ENCODE measurements around the gene GMDS.

GMDS gene

DNA sequence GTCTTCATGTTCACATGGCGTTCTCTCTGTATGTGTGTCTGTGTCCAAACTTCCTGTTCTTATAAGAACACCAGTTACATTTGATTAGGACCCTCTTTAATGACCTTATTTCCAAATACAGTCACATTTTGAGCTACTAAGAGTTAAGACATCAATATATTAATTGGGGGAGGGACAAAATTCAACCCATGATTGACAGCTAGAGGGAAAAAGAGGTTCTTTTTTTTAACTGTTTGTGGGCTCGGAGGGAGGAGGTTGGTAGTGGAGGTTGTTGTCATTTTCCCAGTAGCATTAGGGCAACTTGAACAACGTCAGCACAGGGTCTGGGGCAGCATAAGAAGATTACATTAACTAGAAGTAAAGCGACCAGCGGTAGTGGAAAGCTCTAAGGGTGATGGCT, 2.3 kb upstream of the GMDS start:
- H3K4me1 ChIP-seq (ENCODE audit: low read depth, poor library complexity, severe bottlenecking), result peaks cover 15% of the 10 kb centered on the region
- H3K4me2 ChIP-seq, result no peak overlapping the region
- TF ChIP-seq, protein P1, sequence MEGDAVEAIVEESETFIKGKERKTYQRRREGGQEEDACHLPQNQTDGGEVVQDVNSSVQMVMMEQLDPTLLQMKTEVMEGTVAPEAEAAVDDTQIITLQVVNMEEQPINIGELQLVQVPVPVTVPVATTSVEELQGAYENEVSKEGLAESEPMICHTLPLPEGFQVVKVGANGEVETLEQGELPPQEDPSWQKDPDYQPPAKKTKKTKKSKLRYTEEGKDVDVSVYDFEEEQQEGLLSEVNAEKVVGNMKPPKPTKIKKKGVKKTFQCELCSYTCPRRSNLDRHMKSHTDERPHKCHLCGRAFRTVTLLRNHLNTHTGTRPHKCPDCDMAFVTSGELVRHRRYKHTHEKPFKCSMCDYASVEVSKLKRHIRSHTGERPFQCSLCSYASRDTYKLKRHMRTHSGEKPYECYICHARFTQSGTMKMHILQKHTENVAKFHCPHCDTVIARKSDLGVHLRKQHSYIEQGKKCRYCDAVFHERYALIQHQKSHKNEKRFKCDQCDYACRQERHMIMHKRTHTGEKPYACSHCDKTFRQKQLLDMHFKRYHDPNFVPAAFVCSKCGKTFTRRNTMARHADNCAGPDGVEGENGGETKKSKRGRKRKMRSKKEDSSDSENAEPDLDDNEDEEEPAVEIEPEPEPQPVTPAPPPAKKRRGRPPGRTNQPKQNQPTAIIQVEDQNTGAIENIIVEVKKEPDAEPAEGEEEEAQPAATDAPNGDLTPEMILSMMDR (conservative IDR thresholded peaks at IDR 0.05; ENCODE audit: low read depth, low read length), result no peak
- H3K4me3 ChIP-seq (IDR thresholded peaks at IDR 0.05; ENCODE audit: insufficient read depth, low read depth, low read length), result no peak overlapping the region
- H3K27ac ChIP-seq, result no peak overlapping the region
- H3K9ac ChIP-seq, result no peak overlapping the region
- H3K79me2 ChIP-seq (ENCODE audit: insufficient read depth, low read depth), result peaks cover 6% of the 10 kb centered on the region; the same call in 1 of the 2 replicates
- H3K36me3 ChIP-seq (ENCODE audit: insufficient read depth), result no peaks in the 10 kb centered on the region
- no peak overlapping the region for H2AFZ ChIP-seq (ENCODE audit: low read depth)
- no peaks in the 10 kb centered on the region for H3K27me3 ChIP-seq (ENCODE audit: insufficient read depth, low read depth)
- no peaks in the 10 kb centered on the region for H4K20me1 ChIP-seq (ENCODE audit: insufficient read depth)

DNA sequence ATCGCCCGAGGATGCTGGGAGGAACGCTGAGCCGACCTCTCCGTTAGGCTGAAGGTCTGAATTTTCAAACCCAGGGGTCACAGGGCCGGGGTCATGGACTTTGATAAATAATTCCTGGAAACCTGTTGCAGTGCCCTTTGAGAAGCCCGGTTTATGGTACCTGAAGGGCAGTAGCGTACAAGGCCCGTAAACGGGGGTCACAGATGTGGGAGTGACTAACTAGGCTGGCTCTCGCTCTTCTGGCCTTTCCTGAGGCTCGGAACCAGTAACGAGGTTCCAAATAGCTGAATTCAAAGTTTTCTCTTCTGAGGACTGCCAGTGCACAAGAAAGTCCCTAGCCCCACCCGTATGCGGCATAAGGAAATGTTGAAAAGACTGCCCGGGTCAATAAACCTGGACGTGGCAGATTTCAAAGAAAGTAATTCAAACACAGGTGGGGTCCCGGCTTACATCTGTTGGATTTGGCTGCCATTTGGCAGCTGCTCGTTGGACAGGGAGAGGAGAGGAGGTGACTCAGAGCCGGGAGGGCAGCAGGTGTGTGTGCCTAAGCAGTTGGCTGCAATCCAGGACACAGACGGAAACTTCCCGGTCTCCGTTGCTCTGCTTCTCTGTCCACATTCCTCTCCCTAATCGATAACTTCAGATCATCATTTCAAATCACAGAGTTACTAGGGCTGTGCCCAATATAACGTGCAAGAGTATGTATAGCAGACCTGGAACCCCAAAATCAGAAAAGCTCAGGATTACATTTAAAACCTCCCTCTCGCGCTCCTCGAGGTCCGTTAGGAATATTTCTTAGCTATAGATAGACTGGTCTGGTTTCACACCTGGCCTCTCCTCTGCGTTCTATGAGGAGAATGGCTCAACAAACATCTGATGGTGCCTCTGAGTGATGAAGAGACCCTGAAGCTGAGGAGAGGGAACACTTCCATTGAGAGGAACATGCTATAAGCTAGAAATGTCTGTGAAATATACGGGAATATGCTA, 765 bp upstream of the GMDS start:
- TF ChIP-seq, protein P1 (conservative IDR thresholded peaks at IDR 0.05; ENCODE audit: low read depth, low read length), result no peak
- peaks cover 6% of the 10 kb centered on the region; the same call in 1 of the 2 replicates for H3K79me2 ChIP-seq (ENCODE audit: insufficient read depth, low read depth)
- no peaks in the 10 kb centered on the region for H3K36me3 ChIP-seq (ENCODE audit: insufficient read depth)

DNA sequence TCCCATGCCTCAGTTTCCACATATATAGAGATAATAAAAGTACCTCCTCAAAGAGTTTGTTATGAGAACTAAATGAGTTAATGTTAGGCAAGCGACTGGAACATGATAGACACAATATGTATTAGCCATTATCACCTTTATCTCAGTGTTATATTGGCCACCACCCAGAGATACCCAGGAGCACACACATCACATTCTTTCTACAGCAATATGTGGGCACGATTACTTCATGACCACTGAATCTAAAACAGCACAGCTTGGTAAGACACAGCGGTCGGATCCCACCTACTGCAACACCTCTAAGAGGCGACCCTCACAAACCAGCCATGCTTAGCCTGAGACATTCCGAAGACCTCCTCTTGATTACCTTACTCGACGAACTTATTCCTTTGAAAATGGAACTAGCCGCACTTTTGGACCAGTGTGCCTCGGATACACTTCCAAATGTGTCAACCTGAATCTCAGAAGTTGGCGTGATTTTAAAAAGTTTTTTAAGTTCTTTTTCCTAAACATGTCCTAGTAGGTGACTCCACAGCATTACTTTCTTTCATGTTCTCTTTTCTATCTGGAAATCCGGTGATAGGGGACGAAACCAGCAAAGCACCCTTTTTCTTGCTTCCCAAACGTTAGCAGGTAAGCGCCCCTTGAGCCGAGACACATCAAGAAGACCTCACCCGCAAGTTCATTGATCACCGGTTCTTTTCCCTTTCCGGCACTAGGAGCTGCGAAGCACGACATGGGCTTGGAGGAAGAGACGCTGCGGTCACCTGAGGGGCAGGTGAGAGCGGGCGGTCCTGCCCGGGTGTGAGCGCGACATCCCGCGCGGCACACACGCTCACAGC, 923 bp downstream of the GMDS start:
- Histone ChIP-seq H3K27me3 (ENCODE audit: insufficient read depth, low read depth) (no peaks in the 10 kb centered on the region), H4K20me1 (ENCODE audit: insufficient read depth) (no peaks in the 10 kb centered on the region), H3K4me1 (ENCODE audit: low read depth, poor library complexity, severe bottlenecking) (peaks cover 15% of the 10 kb centered on the region), H3K36me3 (ENCODE audit: insufficient read depth) (no peaks in the 10 kb centered on the region), H3K27ac (peak overlapping the region; percentile 19; the same call in 1 of the 2 replicates), H2AFZ (ENCODE audit: low read depth) (peak overlapping the region; percentile 60), H3K4me3 (IDR thresholded peaks at IDR 0.05; ENCODE audit: insufficient read depth, low read depth, low read length) (no peak overlapping the region), H3K9ac (peak overlapping the region; percentile 90; the same call in 1 of the 2 replicates), H3K79me2 (ENCODE audit: insufficient read depth, low read depth) (peaks cover 6% of the 10 kb centered on the region; the same call in 1 of the 2 replicates), H3K4me2 (peak overlapping the region; percentile 60)
- TF ChIP-seq, protein P1 (conservative IDR thresholded peaks at IDR 0.05; ENCODE audit: low read depth, low read length), result no peak

More for the DNA sequence above, 765 bp upstream of the GMDS start:
- Histone ChIP-seq H3K4me2 (peak overlapping the region; percentile 95), H4K20me1 (ENCODE audit: insufficient read depth) (no peaks in the 10 kb centered on the region), H3K27me3 (ENCODE audit: insufficient read depth, low read depth) (no peaks in the 10 kb centered on the region), H2AFZ (ENCODE audit: low read depth) (peak overlapping the region; percentile 60), H3K4me1 (ENCODE audit: low read depth, poor library complexity, severe bottlenecking) (peaks cover 15% of the 10 kb centered on the region), H3K9ac (peak overlapping the region; percentile 90), H3K4me3 (IDR thresholded peaks at IDR 0.05; ENCODE audit: insufficient read depth, low read depth, low read length) (no peak overlapping the region), H3K27ac (peak overlapping the region; percentile 83)

DNA sequence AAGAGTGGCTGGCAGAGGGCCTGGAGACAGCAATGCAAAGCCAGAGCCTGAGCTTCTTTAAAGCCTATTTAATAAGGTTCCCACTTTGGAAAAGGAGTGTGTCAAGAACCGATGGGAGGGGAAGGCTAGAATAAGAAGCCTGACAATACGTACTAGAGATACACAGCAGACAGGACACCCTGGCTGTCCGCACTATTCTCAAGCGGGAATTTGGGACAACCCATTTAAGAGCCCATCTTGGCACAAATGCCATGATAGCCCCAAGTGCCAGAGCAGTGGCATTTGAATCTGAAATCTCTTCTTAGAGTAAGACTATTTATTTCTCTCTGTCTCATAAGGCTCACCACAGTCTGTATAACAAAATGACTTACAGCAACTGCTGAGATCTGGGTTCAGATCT, 3.1 kb downstream of the GMDS start:
- TF ChIP-seq, protein P1 (conservative IDR thresholded peaks at IDR 0.05; ENCODE audit: low read depth, low read length), result no peak
- Histone ChIP-seq H3K4me1 (ENCODE audit: low read depth, poor library complexity, severe bottlenecking) (peaks cover 15% of the 10 kb centered on the region), H3K27me3 (ENCODE audit: insufficient read depth, low read depth) (no peaks in the 10 kb centered on the region), H4K20me1 (ENCODE audit: insufficient read depth) (no peaks in the 10 kb centered on the region), H3K27ac (no peak overlapping the region), H3K4me2 (no peak overlapping the region), H3K36me3 (ENCODE audit: insufficient read depth) (no peaks in the 10 kb centered on the region), H3K9ac (no peak overlapping the region), H3K4me3 (IDR thresholded peaks at IDR 0.05; ENCODE audit: insufficient read depth, low read depth, low read length) (no peak overlapping the region), H2AFZ (ENCODE audit: low read depth) (no peak overlapping the region), H3K79me2 (ENCODE audit: insufficient read depth, low read depth) (peaks cover 6% of the 10 kb centered on the region; the same call in 1 of the 2 replicates)

Measured in KMS-11 (cell line).